ENCODE data around the gene MEAF6. TPM values are rescaled to one million over a fixed set of nuclear protein-coding genes. Genes with fewer than 3 reads are reported as not detected.
"Not testable (repeated sequence)": the region's sequence is repeated elsewhere in the genome, so short reads cannot be mapped to it uniquely, and the experiment has no call there.

The MEAF6 gene
- total RNA-seq, 1 experiment from 2014 or later, result 51.6 TPM

DNA sequence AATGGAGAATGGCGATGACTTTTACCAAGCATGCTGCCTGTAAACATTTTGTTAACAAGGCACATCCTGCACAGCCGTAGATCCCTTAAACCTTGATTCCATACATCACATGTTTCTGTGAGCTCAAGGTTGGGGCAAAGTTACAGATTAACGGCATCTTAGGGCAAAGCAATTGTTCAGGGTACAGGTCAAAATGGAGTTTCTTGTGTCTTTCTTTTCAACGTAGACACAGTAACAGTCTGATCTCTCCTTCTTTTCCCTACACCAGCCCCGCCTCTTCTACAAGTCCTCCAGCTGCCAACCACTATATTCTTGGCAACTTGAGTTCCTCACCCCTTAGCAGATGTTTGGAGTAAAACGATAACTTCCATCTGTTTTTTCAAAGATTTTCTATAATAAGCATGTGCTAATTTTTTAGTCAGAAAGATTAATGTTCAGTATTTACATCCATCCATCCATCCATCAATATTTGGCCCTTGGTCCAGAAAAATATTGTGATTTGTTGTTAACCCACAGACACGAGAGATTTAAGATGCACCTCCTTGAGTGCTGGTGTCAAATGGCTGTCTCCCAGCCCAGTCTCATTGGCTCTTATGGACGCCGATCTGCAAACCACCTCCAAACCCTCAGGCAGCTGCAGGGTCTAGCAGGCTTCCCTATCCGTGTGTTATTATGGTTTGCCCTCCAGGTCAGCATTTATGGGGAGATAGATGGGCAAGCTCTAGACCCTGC lies 46.0 kb upstream of the MEAF6 start:
- H2BK12ac ChIP-seq (ENCODE audit: insufficient read length, low read depth, low read length), result no peak overlapping the region
- no peak for DNase-seq
- H3K9me3 ChIP-seq (ENCODE audit: control insufficient read depth, low read depth, low read length), result no peaks in the 10 kb centered on the region
- Mint-ChIP-seq H3K4me3 (no peak overlapping the region), H3K9me3 (no peaks in the 10 kb centered on the region), H3K36me3 (ENCODE audit: insufficient read depth in 1 of 3, low read depth in 3 of 3) (peaks cover 5 to 22% (median 13%) of the 10 kb centered on the region in 3 experiments; a peak in 6 of 7 replicates), H3K27ac (no peak overlapping the region), H3K4me1 (peaks cover 17 to 20% of the 10 kb centered on the region in 2 experiments), H3K27me3 (ENCODE audit: low read depth) (no peaks in the 10 kb centered on the region)
- no peak overlapping the region for H3K27ac ChIP-seq (ENCODE audit: insufficient read length, low read depth, low read length)
- H3K23me2 ChIP-seq (ENCODE audit: insufficient read length, low read depth, low read length, poor library complexity, severe bottlenecking), result peaks cover 5% of the 10 kb centered on the region
- no peak overlapping the region for H4K91ac ChIP-seq (ENCODE audit: insufficient read length, low read depth, low read length)
- no peak overlapping the region for H3T11ph ChIP-seq (ENCODE audit: low read length)
- H2BK20ac ChIP-seq (ENCODE audit: low read depth, low read length, poor library complexity, severe bottlenecking), result no peak overlapping the region
- no peak overlapping the region for H2AK5ac ChIP-seq (ENCODE audit: insufficient read length, low read length)
- no CpG with 5 or more reads among the region's 10 CpGs for whole genome bisulfite sequencing (ENCODE audit: extremely low coverage, insufficient read length, low lambda C conversion rate)
- H3K27me3 ChIP-seq (ENCODE audit: insufficient read depth, low read length), result no peaks in the 10 kb centered on the region
- no peak overlapping the region for H2BK15ac ChIP-seq (ENCODE audit: low read depth, low read length)
- H2BK5ac ChIP-seq (ENCODE audit: insufficient read length, low read length), result no peak overlapping the region
- H3K79me1 ChIP-seq (ENCODE audit: insufficient read depth, low read depth, low read length, poor library complexity, severe bottlenecking), result no peaks in the 10 kb centered on the region
- no peak overlapping the region for H2AFZ ChIP-seq (ENCODE audit: low read length)
- H3K4ac ChIP-seq (ENCODE audit: low read depth, low read length), result no peak overlapping the region
- H2BK120ac ChIP-seq (ENCODE audit: low read depth, low read length, poor library complexity, severe bottlenecking), result no peak overlapping the region
- no peak overlapping the region for H4K5ac ChIP-seq (ENCODE audit: insufficient read length, low read depth, low read length)
- no peak for TF ChIP-seq CTCF (conservative IDR thresholded peaks at IDR 0.05)
- H3K9ac ChIP-seq (ENCODE audit: extremely low read depth, insufficient read length, low read length), result no peak overlapping the region
- H4K20me1 ChIP-seq (ENCODE audit: control insufficient read depth, insufficient read depth, insufficient read length), result no peaks in the 10 kb centered on the region
- H4K8ac ChIP-seq (replicated peaks; ENCODE audit: insufficient read length, low read depth, low read length), result no peak overlapping the region
- H3K23ac ChIP-seq (ENCODE audit: insufficient read length, low read depth, low read length), result no peak overlapping the region
- H3K79me2 ChIP-seq (ENCODE audit: insufficient read depth, low read length), result no peaks in the 10 kb centered on the region
- H3K56ac ChIP-seq (ENCODE audit: insufficient read length, low read depth, low read length), result no peak overlapping the region
- H3K4me1 ChIP-seq (ENCODE audit: insufficient read depth, low read length), result no peaks in the 10 kb centered on the region
- H3K4me2 ChIP-seq (ENCODE audit: insufficient read depth, insufficient read length, low read length), result no peak overlapping the region
- no peak overlapping the region for H3K14ac ChIP-seq (ENCODE audit: insufficient read depth, low read length)
- no peak overlapping the region for H3K18ac ChIP-seq (ENCODE audit: insufficient read length, low read depth, low read length)

DNA sequence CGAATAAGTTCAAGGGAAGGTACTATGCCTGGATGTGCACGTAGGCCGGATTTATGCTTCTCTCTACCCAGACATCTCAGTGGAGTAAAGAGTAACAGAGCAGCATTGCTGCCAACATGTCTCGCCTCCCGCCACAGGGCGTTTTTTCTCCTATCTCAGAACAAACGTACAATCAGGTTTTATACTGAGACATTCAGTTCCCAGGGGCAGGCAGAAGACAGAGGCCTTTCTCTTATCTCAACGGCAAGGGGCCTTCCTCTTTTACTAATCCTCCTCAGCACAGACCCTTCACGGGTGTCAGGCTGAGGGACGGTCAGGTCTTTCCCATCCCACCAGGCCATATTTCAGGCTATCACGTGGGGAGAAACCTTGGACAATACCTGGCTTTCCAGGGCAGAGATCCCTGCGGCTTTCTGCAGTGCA lies 45.4 kb upstream of the MEAF6 start:
- not testable (repeated sequence) for H2BK12ac ChIP-seq (ENCODE audit: insufficient read length, low read depth, low read length); H3K23me2 ChIP-seq (ENCODE audit: insufficient read length, low read depth, low read length, poor library complexity, severe bottlenecking); H2BK5ac ChIP-seq (ENCODE audit: insufficient read length, low read length); H2BK120ac ChIP-seq (ENCODE audit: low read depth, low read length, poor library complexity, severe bottlenecking); H4K20me1 ChIP-seq (ENCODE audit: control insufficient read depth, insufficient read depth, insufficient read length); H3K56ac ChIP-seq (ENCODE audit: insufficient read length, low read depth, low read length); H3K4me1 ChIP-seq (ENCODE audit: insufficient read depth, low read length); H2AFZ ChIP-seq (ENCODE audit: low read length); H3K27me3 ChIP-seq (ENCODE audit: insufficient read depth, low read length); H3K79me2 ChIP-seq (ENCODE audit: insufficient read depth, low read length); H2BK15ac ChIP-seq (ENCODE audit: low read depth, low read length); H3K9ac ChIP-seq (ENCODE audit: extremely low read depth, insufficient read length, low read length); H3K4me3 Mint-ChIP-seq; H3K9me3 ChIP-seq (ENCODE audit: control insufficient read depth, low read depth, low read length); H3K79me1 ChIP-seq (ENCODE audit: insufficient read depth, low read depth, low read length, poor library complexity, severe bottlenecking); H3K14ac ChIP-seq (ENCODE audit: insufficient read depth, low read length); DNase-seq; H4K5ac ChIP-seq (ENCODE audit: insufficient read length, low read depth, low read length); H3K27ac ChIP-seq (ENCODE audit: insufficient read length, low read depth, low read length); H3K23ac ChIP-seq (ENCODE audit: insufficient read length, low read depth, low read length); H3K4me2 ChIP-seq (ENCODE audit: insufficient read depth, insufficient read length, low read length); H4K91ac ChIP-seq (ENCODE audit: insufficient read length, low read depth, low read length); H3K27me3 Mint-ChIP-seq (ENCODE audit: low read depth); H3T11ph ChIP-seq (ENCODE audit: low read length); H3K9me3 Mint-ChIP-seq; H3K18ac ChIP-seq (ENCODE audit: insufficient read length, low read depth, low read length); H3K4ac ChIP-seq (ENCODE audit: low read depth, low read length); H2BK20ac ChIP-seq (ENCODE audit: low read depth, low read length, poor library complexity, severe bottlenecking); H2AK5ac ChIP-seq (ENCODE audit: insufficient read length, low read length); H4K8ac ChIP-seq (replicated peaks; ENCODE audit: insufficient read length, low read depth, low read length); H3K27ac Mint-ChIP-seq
- WGBS (ENCODE audit: extremely low coverage, insufficient read length, low lambda C conversion rate), result no CpG with 5 or more reads among the region's 12 CpGs
- peaks cover 5 to 16% (median 7%) of the 10 kb centered on the region in 3 experiments; a peak in 5 of 7 replicates for H3K36me3 Mint-ChIP-seq (ENCODE audit: insufficient read depth in 1 of 3, low read depth in 3 of 3)
- H3K4me1 Mint-ChIP-seq, result peaks cover 17 to 20% of the 10 kb centered on the region in 2 experiments
